ENCODE results near the gene KIZ. TPM values are rescaled to one million over a fixed set of nuclear protein-coding genes. Genes with fewer than 3 reads are reported as not detected.

Gene KIZ
- total and polyA plus RNA-seq, 2 experiments from 2014 or later: 58.3 to 63.6 TPM

GRCh38 chr20:21265261-21266190 lies 139.6 kb downstream of the KIZ start (continued):
- no peak; a peak in 1 of 4 replicates for TF ChIP-seq CTCF (conservative IDR thresholded peaks at IDR 0.05; ENCODE audit: low read depth in 2 of 2)

GRCh38 chr20:21266191-21266536 lies 140.3 kb downstream of the KIZ start:
- Histone ChIP-seq H3K79me2 (replicated peaks; ENCODE audit: insufficient read depth) (no peaks in the 10 kb centered on the region), H3K4me3 (no peak overlapping the region), H3K36me3 (ENCODE audit: insufficient read depth) (no peaks in the 10 kb centered on the region), H3K27ac (ENCODE audit: low read depth) (no peak overlapping the region), H3K4me1 (ENCODE audit: insufficient read depth) (no peaks in the 10 kb centered on the region), H4K20me1 (replicated peaks; ENCODE audit: insufficient read depth) (no peaks in the 10 kb centered on the region), H3K4me2 (no peak overlapping the region), H3F3A (replicated peaks; ENCODE audit: low read depth) (no peaks in the 10 kb centered on the region), H3K27me3 (ENCODE audit: insufficient read depth) (no peaks in the 10 kb centered on the region), H3K9me2 (ENCODE audit: insufficient read depth) (no peaks in the 10 kb centered on the region), H2AFZ (no peak overlapping the region)
- Mint-ChIP-seq H3K27me3 (ENCODE audit: insufficient read depth, low read depth, poor library complexity) (no peaks in the 10 kb centered on the region), H3K27ac (no peak overlapping the region), H3K4me1 (peaks cover 3% of the 10 kb centered on the region; the same call in 1 of the 3 replicates), H3K9me3 (peaks cover 12% of the 10 kb centered on the region), H3K36me3 (ENCODE audit: low read depth) (peaks cover 4% of the 10 kb centered on the region; the same call in 2 of the 3 replicates), H3K4me3 (no peak overlapping the region)
- ATAC-seq (no peak), DNase-seq (ENCODE audit: low spot score) (no peak)
- TF ChIP-seq CTCF (conservative IDR thresholded peaks at IDR 0.05; ENCODE audit: low read depth in 2 of 2) (no peak), EZH2 (IDR thresholded peaks at IDR 0.05; ENCODE audit: low read depth, unreplicated experiment) (no peak), ZNF462 (CRISPR knock-in tag; IDR thresholded peaks at IDR 0.05) (no peak), ETS1 (IDR thresholded peaks at IDR 0.05) (no peak), REST (IDR thresholded peaks at IDR 0.05; ENCODE audit: unreplicated experiment) (no peak), NANOG (IDR thresholded peaks at IDR 0.05; ENCODE audit: borderline replicate concordance) (no peak), JUNB (IDR thresholded peaks at IDR 0.05; ENCODE audit: unreplicated experiment) (no peak), ZNF114 (CRISPR knock-in tag; IDR thresholded peaks at IDR 0.05) (no peak)

Data from GM23338 (cell line).